ENCODE measurements around the gene GOLGA5. TPM values are rescaled to one million over a fixed set of nuclear protein-coding genes. Genes with fewer than 3 reads are reported as not detected.

GOLGA5 gene
- total RNA-seq, 1 donor from 2014 or later, result 41.1 TPM

GRCh38 chr14:92887157-92887556, 93.1 kb downstream of the GOLGA5 start:
- peaks cover 35% of the 10 kb centered on the region for H3K27me3 Mint-ChIP-seq (ENCODE audit: unreplicated experiment)
- DNase-seq (ENCODE audit: extremely low spot score, unreplicated experiment), result no peak
- TF ChIP-seq CTCF (IDR thresholded peaks at IDR 0.05), result no peak
- H3K27ac Mint-ChIP-seq (ENCODE audit: unreplicated experiment), result no peak overlapping the region
- H3K9me3 Mint-ChIP-seq (ENCODE audit: unreplicated experiment), result no peaks in the 10 kb centered on the region
- no peak overlapping the region for H3K4me3 Mint-ChIP-seq (ENCODE audit: unreplicated experiment)
- no peaks in the 10 kb centered on the region for H3K36me3 Mint-ChIP-seq (ENCODE audit: unreplicated experiment)
- no peaks in the 10 kb centered on the region for H3K4me1 Mint-ChIP-seq (ENCODE audit: unreplicated experiment)

GRCh38 chr14:92888896-92889295, 94.8 kb downstream of the GOLGA5 start:
- TF ChIP-seq CTCF (IDR thresholded peaks at IDR 0.05), result no peak
- no peaks in the 10 kb centered on the region for H3K36me3 Mint-ChIP-seq (ENCODE audit: unreplicated experiment)
- H3K4me3 Mint-ChIP-seq (ENCODE audit: unreplicated experiment), result no peak overlapping the region
- H3K27ac Mint-ChIP-seq (ENCODE audit: unreplicated experiment), result no peak overlapping the region
- no peak for DNase-seq (ENCODE audit: extremely low spot score, unreplicated experiment)
- H3K4me1 Mint-ChIP-seq (ENCODE audit: unreplicated experiment), result no peaks in the 10 kb centered on the region
- peaks cover 5% of the 10 kb centered on the region for H3K9me3 Mint-ChIP-seq (ENCODE audit: unreplicated experiment)
- peaks cover 28% of the 10 kb centered on the region for H3K27me3 Mint-ChIP-seq (ENCODE audit: unreplicated experiment)

Other genes with a start within 250 kb of the GOLGA5 start
- 65.0 and 66.3 TPM in 2 replicates for gene LGMN, start 45.7 kb upstream of the GOLGA5 start, total RNA-seq
- 0.27 TPM in 1 of 2 replicates, not detected in the other for gene CHGA, start 128.8 kb downstream of the GOLGA5 start, total RNA-seq

Measured in osteocyte (in vitro differentiated cells).